Stimulated activated CD8-positive, alpha-beta memory T cell treated with anti-CD3 and anti-CD28 coated beads, Interleukin-7, amount 100 ng/mL, for 48 hours (primary cell): ENCODE data around the gene FBXO44.

Experiments used
- DNase-seq, 2 donors: peaks; one replicate each; pipeline ENCODE4 v3.0.0-alpha.2; 2020; ENCODE audit warnings: low read depth in 1 of 2; ENCODE audit errors: extremely low read depth in 1 of 2

FBXO44 gene

GRCh38 chr1:11705596-11705995 is 50.9 kb downstream of the FBXO44 start:
- DNase-seq, result no peak

GRCh38 chr1:11706292-11706691 is 51.6 kb downstream of the FBXO44 start:
- DNase-seq, result no peak

GRCh38 chr1:11707621-11708276 is 53.1 kb downstream of the FBXO44 start:
- DNase-seq, result no peak

GRCh38 chr1:11708554-11709350 is 54.1 kb downstream of the FBXO44 start:
- no peak for DNase-seq

- no peak for DNase-seq
Observed at GRCh38 chr1:11711490-11711889, 56.8 kb downstream of the FBXO44 start.

GRCh38 chr1:11712285-11712684 is 57.6 kb downstream of the FBXO44 start:
- no peak for DNase-seq
